Measurements from ENCODE around the gene MICAL3. TPM values are rescaled to one million over a fixed set of nuclear protein-coding genes. Genes with fewer than 3 reads are reported as not detected.

Gene MICAL3
- total and polyA plus RNA-seq, 2 of the 8 experiments (the other 6 are each of a cell fraction or from before 2014, with no cell fraction given) = 8.3 to 41.8 TPM

DNA sequence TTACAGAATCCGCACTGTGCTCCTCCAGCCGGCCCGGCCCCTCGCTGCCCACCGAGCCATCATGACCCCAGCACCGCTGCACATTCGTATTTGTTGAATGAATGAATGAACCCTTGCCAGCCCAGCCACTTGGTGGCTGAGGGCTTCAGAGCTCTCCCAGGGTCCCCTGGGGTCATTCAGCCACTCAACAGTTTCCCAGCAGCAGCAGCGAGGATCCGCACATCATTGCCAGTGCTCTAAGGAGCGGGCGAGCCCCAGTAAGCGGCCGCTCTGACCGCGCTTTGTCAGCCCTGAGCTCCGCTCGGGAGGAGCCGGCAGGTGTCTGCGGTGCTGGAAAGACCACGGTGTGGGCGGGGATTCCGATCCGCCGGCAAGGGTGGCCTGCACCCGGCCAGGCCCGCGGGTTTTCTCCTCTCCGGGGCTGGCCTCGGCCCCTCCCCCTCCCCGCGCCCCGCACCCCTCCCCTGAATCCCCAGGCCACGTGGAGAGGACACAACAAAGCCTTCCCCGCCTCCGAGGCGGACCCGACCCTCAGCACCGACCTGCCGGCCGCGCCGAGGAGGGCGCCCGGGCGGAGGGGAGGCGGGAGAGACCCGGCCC, 250.7 kb downstream of the MICAL3 start (continued):
- TF ChIP-seq, protein P1, sequence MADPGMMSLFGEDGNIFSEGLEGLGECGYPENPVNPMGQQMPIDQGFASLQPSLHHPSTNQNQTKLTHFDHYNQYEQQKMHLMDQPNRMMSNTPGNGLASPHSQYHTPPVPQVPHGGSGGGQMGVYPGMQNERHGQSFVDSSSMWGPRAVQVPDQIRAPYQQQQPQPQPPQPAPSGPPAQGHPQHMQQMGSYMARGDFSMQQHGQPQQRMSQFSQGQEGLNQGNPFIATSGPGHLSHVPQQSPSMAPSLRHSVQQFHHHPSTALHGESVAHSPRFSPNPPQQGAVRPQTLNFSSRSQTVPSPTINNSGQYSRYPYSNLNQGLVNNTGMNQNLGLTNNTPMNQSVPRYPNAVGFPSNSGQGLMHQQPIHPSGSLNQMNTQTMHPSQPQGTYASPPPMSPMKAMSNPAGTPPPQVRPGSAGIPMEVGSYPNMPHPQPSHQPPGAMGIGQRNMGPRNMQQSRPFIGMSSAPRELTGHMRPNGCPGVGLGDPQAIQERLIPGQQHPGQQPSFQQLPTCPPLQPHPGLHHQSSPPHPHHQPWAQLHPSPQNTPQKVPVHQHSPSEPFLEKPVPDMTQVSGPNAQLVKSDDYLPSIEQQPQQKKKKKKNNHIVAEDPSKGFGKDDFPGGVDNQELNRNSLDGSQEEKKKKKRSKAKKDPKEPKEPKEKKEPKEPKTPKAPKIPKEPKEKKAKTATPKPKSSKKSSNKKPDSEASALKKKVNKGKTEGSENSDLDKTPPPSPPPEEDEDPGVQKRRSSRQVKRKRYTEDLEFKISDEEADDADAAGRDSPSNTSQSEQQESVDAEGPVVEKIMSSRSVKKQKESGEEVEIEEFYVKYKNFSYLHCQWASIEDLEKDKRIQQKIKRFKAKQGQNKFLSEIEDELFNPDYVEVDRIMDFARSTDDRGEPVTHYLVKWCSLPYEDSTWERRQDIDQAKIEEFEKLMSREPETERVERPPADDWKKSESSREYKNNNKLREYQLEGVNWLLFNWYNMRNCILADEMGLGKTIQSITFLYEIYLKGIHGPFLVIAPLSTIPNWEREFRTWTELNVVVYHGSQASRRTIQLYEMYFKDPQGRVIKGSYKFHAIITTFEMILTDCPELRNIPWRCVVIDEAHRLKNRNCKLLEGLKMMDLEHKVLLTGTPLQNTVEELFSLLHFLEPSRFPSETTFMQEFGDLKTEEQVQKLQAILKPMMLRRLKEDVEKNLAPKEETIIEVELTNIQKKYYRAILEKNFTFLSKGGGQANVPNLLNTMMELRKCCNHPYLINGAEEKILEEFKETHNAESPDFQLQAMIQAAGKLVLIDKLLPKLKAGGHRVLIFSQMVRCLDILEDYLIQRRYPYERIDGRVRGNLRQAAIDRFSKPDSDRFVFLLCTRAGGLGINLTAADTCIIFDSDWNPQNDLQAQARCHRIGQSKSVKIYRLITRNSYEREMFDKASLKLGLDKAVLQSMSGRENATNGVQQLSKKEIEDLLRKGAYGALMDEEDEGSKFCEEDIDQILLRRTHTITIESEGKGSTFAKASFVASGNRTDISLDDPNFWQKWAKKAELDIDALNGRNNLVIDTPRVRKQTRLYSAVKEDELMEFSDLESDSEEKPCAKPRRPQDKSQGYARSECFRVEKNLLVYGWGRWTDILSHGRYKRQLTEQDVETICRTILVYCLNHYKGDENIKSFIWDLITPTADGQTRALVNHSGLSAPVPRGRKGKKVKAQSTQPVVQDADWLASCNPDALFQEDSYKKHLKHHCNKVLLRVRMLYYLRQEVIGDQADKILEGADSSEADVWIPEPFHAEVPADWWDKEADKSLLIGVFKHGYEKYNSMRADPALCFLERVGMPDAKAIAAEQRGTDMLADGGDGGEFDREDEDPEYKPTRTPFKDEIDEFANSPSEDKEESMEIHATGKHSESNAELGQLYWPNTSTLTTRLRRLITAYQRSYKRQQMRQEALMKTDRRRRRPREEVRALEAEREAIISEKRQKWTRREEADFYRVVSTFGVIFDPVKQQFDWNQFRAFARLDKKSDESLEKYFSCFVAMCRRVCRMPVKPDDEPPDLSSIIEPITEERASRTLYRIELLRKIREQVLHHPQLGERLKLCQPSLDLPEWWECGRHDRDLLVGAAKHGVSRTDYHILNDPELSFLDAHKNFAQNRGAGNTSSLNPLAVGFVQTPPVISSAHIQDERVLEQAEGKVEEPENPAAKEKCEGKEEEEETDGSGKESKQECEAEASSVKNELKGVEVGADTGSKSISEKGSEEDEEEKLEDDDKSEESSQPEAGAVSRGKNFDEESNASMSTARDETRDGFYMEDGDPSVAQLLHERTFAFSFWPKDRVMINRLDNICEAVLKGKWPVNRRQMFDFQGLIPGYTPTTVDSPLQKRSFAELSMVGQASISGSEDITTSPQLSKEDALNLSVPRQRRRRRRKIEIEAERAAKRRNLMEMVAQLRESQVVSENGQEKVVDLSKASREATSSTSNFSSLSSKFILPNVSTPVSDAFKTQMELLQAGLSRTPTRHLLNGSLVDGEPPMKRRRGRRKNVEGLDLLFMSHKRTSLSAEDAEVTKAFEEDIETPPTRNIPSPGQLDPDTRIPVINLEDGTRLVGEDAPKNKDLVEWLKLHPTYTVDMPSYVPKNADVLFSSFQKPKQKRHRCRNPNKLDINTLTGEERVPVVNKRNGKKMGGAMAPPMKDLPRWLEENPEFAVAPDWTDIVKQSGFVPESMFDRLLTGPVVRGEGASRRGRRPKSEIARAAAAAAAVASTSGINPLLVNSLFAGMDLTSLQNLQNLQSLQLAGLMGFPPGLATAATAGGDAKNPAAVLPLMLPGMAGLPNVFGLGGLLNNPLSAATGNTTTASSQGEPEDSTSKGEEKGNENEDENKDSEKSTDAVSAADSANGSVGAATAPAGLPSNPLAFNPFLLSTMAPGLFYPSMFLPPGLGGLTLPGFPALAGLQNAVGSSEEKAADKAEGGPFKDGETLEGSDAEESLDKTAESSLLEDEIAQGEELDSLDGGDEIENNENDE (IDR thresholded peaks at IDR 0.05; ENCODE audit: insufficient replicate concordance, low read length) = no peak
